ENCODE data around the gene GSK3B.

GRCh38 chr3:120081719-120082118 lies 12.5 kb downstream of the GSK3B start:
- TF ChIP-seq CTCF (IDR thresholded peaks at IDR 0.05) (no peak), POLR2A (IDR thresholded peaks at IDR 0.05) (no peak)
